ENCODE results near the gene KRT72. TPM values are rescaled to one million over a fixed set of nuclear protein-coding genes. Genes with fewer than 3 reads are reported as not detected.

KRT72 gene
- polyA plus RNA-seq, 1 donor (not counting 4 experiments of a cell fraction or from before 2014, with no cell fraction given) = not detected

- Histone ChIP-seq H3K9me3 (ENCODE audit: control insufficient read depth, low read depth, low read length) (no peaks in the 10 kb centered on the region), H2AFZ (ENCODE audit: control insufficient read depth, low read length) (no peak overlapping the region), H3K79me2 (ENCODE audit: control insufficient read depth, insufficient read depth, low read length) (no peaks in the 10 kb centered on the region), H3K4me1 (ENCODE audit: control insufficient read depth, extremely low read depth, insufficient read depth, low read length) (no peaks in the 10 kb centered on the region), H3K9me1 (ENCODE audit: control insufficient read depth, extremely low read depth, insufficient read depth, low read length) (no peaks in the 10 kb centered on the region), H4K20me1 (ENCODE audit: control insufficient read depth, extremely low read depth, insufficient read depth, low read length) (no peaks in the 10 kb centered on the region), H3K27me3 (ENCODE audit: control insufficient read depth, extremely low read depth, insufficient read depth, low read length) (peaks cover 25% of the 10 kb centered on the region), H3K27ac (ENCODE audit: control insufficient read depth, insufficient read depth, low read length) (no peak overlapping the region), H3K9ac (ENCODE audit: control insufficient read depth, extremely low read depth, insufficient read depth, low read length) (no peak overlapping the region), H3K36me3 (ENCODE audit: control insufficient read depth in 2 of 2, extremely low read depth in 1 of 2, insufficient read depth in 2 of 2, low read length in 2 of 2) (no peaks in the 10 kb centered on the region), H3K4me2 (ENCODE audit: control insufficient read depth, extremely low read depth, insufficient read depth, low read depth, low read length) (no peak overlapping the region), H3K4me3 (ENCODE audit: control insufficient read depth in 2 of 3, extremely low read depth in 1 of 3, insufficient read depth in 2 of 3, low read depth in 1 of 3, low read length in 3 of 3) (no peak overlapping the region)
- no peak for FAIRE-seq
- dilution Hi-C loops (cut with MboI; ENCODE audit: extremely low pct_ligation_motif_present, low sequenced_read_pairs) = no loop called here
- no peak for DNase-seq (ENCODE audit: low read depth, low spot score)
- no peak for TF ChIP-seq EZH2 (IDR thresholded peaks at IDR 0.05; ENCODE audit: low read length)
- no peak for TF ChIP-seq CTCF (optimal IDR thresholded peaks at IDR 0.05 in 1 of 3, IDR thresholded peaks at IDR 0.05 in 1 of 3, conservative IDR thresholded peaks at IDR 0.05 in 1 of 3; ENCODE audit: extremely low read depth in 1 of 3, insufficient read depth in 2 of 3, low read length in 3 of 3)
These were observed 33.2 kb upstream of the KRT72 start for GRCh38 chr12:52634266-52635056.

DNA sequence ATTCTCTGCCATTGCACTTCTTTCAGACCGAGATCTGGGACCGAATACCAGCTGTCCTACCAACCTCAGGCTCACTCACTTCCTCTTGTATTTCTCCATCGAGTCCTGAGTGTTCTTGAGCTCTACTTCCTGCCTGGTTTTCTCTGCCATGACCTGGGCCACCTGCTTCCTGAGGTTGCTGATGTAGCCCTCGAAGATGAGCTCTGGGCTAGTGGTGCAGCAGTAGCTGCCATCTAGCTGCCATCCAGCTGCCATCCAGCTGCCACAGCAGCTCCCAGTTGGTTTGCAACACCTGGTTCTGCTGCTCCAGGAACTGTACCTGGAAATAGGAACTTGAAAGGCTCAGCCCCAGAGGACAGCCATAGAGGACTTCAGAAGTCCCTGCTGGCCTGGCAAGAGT lies 32.1 kb upstream of the KRT72 start:
- FAIRE-seq (no peak), DNase-seq (ENCODE audit: low read depth, low spot score) (no peak)
- no peak for TF ChIP-seq CTCF (optimal IDR thresholded peaks at IDR 0.05 in 1 of 3, IDR thresholded peaks at IDR 0.05 in 1 of 3, conservative IDR thresholded peaks at IDR 0.05 in 1 of 3; ENCODE audit: extremely low read depth in 1 of 3, insufficient read depth in 2 of 3, low read length in 3 of 3)
- TF ChIP-seq EZH2 (IDR thresholded peaks at IDR 0.05; ENCODE audit: low read length) = no peak
- Histone ChIP-seq H3K9me1 (ENCODE audit: control insufficient read depth, extremely low read depth, insufficient read depth, low read length) (no peaks in the 10 kb centered on the region), H3K9me3 (ENCODE audit: control insufficient read depth, low read depth, low read length) (no peaks in the 10 kb centered on the region), H2AFZ (ENCODE audit: control insufficient read depth, low read length) (no peak overlapping the region), H3K79me2 (ENCODE audit: control insufficient read depth, insufficient read depth, low read length) (no peaks in the 10 kb centered on the region), H3K4me2 (ENCODE audit: control insufficient read depth, extremely low read depth, insufficient read depth, low read depth, low read length) (no peak overlapping the region), H3K4me3 (ENCODE audit: control insufficient read depth in 2 of 3, extremely low read depth in 1 of 3, insufficient read depth in 2 of 3, low read depth in 1 of 3, low read length in 3 of 3) (no peak overlapping the region), H3K27ac (ENCODE audit: control insufficient read depth, insufficient read depth, low read length) (no peak overlapping the region), H3K4me1 (ENCODE audit: control insufficient read depth, extremely low read depth, insufficient read depth, low read length) (no peaks in the 10 kb centered on the region), H3K9ac (ENCODE audit: control insufficient read depth, extremely low read depth, insufficient read depth, low read length) (no peak overlapping the region), H3K36me3 (ENCODE audit: control insufficient read depth in 2 of 2, extremely low read depth in 1 of 2, insufficient read depth in 2 of 2, low read length in 2 of 2) (no peaks in the 10 kb centered on the region), H4K20me1 (ENCODE audit: control insufficient read depth, extremely low read depth, insufficient read depth, low read length) (no peaks in the 10 kb centered on the region), H3K27me3 (ENCODE audit: control insufficient read depth, extremely low read depth, insufficient read depth, low read length) (peaks cover 34% of the 10 kb centered on the region)
- dilution Hi-C loops (cut with MboI; ENCODE audit: extremely low pct_ligation_motif_present, low sequenced_read_pairs) = no loop called here

Measured in keratinocyte (primary cell).